NCI-H526 treated with DMSO at 0.1 percent for 48 hours (cell line): ENCODE measurements around the gene ANKRD34A.
A peak's percentile ranks its signal among the peaks of the same experiment; 100 is the strongest.

ENCODE experiments used
- DNase-seq: peaks from one replicate; lab custom pipeline; 2025; lab: John Stamatoyannopoulos, UW

The ANKRD34A gene

DNA sequence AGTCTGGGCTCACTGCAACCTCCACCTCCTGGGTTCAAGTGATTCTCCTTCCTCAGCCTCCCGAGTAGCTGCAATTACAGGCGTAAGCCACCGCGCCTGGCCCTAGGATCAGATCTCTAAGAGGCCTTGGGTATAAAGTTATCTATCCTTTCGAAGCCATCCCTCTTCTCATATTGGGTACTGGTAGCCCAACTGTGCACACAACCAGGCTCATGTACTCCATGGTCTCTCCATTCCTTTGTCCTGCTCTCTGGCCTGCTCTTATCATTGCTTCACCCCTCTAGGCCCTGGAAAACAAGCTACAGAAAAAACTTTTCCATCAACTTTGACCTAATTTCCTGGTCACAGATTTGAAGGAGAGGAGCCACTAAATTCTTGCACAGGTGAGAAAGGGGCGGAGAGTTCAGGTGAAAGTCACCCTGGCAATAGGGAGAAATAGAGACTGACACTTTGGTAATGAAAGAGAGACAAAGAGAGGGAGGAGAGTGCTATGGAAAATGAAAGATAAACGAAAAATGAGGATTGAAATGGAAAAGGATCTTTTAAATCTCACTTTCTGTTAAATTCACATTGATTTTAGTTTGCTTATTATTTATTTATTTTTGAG, 26.0 kb upstream of the ANKRD34A start:
- no peak for DNase-seq

- no peak for DNase-seq
These were observed 24.4 kb upstream of the ANKRD34A start for GRCh38 chr1:145988773-145989172.

GRCh38 chr1:145987926-145988325, 23.6 kb upstream of the ANKRD34A start:
- no peak for DNase-seq

DNA sequence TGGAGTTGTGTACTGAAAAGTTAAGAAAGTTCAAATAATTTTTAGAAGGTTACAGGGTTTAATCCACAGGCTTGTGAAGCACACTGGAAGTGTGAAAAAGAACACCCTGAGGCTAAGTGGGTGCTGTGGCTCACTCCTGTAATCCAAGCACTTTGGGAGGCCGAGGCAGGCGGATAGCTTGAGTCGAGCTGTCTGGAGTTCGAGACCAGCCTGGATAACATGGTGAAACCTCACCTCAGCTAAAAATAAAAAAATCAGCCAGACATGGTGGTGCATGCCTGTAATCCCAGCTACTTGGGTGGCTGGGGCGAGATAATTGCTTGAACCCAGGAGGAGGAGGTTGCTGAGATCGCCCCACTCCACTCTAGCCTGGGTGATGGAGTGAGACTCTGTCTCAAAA, 22.2 kb upstream of the ANKRD34A start:
- DNase-seq, result no peak

DNA sequence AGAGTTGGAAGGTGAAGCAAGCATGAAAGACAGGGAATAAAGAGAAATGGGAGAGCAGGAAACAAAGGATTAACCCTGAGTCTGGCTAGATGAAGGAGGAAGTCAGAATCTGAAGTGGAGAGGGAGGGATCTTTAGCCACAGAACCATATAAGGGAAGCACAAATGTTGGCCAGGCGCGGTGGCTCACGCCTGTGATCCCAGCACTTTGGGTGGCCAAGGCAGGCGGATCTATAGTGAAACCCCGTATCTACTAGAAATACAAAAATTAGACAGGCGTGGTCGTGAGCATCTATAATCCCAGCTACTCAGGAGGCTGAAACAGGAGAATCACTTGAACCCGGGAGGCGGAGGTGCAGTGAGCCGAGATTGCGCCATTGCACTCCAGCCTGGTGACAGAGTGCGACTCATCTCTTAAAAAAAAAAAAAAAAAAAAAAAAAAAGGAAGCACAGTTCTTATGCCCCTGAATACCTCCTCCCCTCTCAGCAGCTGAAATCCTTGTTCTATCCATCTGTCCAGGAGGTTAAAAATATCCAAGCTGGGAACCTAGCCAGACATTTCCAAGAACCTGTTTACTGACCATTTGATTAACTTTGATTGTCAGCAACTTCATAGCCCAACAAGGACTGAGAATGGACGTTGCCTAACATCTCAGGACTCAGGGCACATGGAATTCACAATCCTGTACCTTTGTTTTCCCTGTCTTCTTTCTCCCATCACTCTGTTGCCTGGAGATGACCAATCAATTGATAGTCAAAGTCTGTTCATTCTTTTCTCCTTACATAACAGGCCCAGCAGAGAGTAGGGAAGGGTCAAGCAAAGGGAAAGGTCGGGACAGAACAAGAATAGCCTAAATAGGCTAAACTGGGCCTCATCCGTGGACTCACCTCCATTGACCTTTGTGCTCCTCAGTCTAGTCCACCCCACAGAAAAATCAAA, 21.4 kb upstream of the ANKRD34A start:
- DNase-seq, result no peak

DNA sequence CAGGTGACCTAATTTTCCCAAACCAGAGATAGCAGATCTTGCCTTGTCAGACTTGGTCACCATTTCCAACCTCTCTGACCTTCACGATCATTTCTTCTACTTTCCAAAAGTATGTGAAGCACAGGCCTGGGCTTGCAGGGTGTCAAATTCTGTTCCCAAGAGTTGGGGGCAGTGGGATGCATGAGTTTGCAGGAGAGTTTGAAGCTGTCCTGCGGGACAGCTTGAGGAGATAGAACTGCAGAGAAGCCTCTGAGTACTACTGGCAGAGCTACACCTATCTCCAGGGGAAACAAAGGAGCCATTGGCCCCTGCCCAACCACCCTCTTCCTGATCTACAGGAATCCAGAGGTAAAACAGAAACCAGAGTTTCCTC, 20.7 kb upstream of the ANKRD34A start:
- DNase-seq, result no peak

GRCh38 chr1:145983960-145984830, 19.8 kb upstream of the ANKRD34A start:
- no peak for DNase-seq

DNA sequence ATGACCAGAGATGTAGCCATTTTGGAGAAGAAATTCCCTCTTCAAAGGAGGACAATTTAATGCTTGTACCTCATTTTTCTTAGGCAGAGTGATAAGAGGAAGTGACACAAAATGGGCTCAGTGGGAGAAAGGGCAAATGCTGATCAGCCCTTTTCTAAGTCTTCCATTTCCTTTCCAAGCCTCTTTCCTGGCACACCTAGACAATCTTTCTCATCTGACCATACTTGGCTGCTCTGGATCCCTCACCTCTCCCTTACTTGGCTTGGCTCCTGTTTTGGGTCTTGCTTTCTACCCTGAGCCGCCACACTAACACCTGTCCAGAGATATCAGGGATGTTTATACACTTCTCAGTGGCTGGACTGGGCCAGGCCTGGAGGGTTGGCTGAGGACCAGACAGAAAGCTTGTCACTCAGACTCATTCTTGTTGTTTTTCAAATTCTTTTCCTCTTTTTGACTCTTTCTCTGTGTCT, 18.9 kb upstream of the ANKRD34A start:
- DNase-seq, result no peak

DNA sequence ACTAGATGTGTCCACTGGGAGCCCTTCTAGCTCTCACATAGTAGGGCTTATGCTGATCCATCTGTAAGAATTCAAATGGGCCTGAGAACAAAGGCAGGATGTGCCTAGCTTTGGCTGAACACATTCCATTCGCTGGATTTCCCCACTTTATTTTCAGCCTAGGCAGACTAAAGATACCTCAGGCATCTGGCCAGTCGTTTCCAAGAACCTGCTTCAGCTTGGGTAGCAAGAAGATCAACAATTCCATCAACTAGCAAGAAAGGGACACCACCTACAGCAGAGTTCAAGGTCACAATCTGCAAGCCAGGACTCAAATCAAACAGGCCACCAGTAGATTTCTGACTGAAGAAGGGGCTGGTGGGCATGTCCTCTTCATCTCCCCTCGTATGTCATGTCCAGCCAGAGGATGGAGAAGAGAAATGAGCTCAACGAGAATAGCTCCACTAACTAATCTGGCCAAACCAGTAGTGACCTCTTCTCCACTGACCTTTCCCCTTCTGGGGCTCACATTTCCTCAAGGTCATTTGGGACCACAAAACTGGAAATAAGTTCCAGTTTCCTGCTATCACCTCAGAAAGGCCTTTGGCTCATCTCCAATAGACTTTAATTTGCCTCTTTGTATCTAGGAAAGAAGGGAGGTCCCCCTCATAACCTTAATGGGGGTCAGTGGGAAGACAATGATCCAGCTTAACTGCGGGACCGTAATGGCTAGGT, 17.8 kb upstream of the ANKRD34A start:
- DNase-seq, result no peak

DNA sequence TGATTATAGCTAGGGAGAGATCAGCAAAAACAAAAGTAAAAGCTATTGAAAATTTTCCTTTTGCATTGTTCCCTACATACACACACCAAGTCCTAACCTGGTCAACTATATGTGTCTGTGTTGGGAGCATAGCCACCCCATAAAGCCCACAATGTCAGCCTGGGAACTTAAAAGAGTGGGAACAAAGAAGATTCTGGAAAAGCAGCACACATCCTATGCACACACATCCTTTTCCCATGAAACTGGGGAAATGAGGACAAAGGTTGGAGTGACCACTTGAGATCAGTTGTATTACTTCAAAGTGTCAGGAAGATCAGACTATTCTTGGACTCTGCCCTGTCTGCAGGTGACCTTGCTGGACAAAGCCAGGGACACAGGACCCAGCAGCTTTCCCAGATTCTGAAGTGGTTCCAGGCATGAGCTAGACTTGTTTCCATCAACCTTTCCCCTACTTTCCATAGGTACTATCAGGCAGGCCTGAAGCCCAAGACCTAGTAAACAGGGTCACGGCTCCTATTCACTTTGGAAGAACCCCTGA, 16.2 kb upstream of the ANKRD34A start:
- DNase-seq, result no peak

- no peak for DNase-seq
These were observed 15.5 kb upstream of the ANKRD34A start for GRCh38 chr1:145979746-145980456.

GRCh38 chr1:145978854-145979745, 14.7 kb upstream of the ANKRD34A start:
- DNase-seq, result no peak

DNA sequence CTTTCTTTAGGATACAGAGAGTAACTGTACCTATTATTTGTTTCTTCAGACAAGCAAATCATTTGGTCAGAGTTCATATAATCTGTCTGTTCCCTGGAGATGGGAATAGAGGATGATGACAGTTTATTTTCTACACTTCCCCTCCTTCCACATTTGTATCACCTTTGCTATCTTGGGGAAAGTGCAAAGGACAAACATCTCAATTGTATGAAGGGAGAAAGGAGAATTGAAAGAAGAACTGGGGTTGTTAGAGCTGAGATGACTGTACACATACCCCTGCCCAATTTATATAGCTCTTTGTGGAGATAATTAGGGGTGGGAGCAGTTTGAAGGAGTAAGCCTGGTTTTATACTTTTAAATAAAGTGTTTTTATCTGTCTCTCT, 14.1 kb upstream of the ANKRD34A start:
- DNase-seq, result no peak

- peak; percentile 89 for DNase-seq
These were observed 13.4 kb upstream of the ANKRD34A start for GRCh38 chr1:145977486-145978470.

DNA sequence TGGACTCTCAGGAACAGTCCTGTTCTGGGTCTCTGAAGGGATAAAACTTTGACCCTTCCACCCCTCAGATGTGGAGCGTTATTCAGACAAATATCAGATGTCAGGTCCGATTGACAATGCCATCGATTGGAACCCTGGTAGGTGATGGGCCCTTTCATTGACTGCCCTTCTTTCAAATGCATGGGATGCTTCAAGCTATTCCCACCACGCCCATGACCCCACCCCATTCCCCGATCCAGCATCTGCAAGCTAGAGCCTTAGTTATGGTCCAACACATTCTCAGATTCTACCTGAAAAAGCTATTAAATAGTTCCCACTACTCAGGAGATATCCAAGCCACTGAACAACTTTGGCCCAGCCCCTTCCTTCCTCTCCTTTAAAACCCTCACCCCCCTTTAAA, 12.6 kb upstream of the ANKRD34A start:
- DNase-seq, result no peak

- DNase-seq, result no peak
These were observed 10.8 kb upstream of the ANKRD34A start for GRCh38 chr1:145975216-145975615.

- DNase-seq, result no peak
These were observed 10.3 kb upstream of the ANKRD34A start for GRCh38 chr1:145974721-145975120.

DNA sequence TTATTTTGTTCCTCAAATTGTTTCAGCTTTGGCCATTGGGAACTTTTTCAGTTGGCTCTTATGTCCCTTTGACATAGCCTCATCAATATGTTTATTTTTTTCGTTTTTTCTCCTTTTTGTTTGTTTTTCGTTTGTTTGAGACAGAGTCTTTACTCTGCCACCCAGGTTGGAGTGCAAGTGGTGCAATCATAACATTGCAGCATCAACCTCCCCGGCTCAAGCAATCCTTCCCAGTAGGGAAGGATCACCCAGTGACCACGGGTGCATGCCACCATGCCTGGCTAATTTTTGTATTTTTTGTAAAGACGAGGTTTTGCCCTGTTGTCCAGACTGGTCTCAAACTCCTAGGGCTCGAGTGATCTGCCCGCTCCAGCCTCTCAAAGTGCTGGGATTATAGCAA, 8.2 kb upstream of the ANKRD34A start:
- DNase-seq, result no peak

DNA sequence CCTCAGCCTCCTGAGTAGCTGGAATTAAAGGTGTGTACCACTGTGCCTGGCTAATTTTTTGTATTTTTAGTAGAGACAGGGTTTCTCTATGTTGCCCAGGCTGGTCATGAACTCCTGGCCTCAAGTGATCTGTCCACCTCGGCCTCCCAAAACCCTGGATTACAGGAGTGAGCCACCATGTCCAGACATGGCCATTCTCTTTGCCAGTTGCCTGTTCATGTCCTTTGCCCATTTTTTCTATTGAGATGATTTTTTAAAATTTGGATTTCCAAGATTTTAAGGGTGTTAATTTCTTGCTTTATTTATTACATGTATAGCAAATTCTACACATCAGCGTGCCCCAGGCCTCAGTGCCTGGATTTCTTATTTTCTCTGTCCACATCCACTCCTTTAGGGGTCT, 2.9 kb upstream of the ANKRD34A start:
- DNase-seq, result no peak
